DMS79 (cell line): ENCODE data around the gene OTOF.
"Not testable (repeated sequence)": the region's sequence is repeated elsewhere in the genome, so short reads cannot be mapped to it uniquely, and the experiment has no call there.

Source experiments
- DNase-seq: peaks from one replicate; lab custom pipeline; 2025; lab: John Stamatoyannopoulos, UW

OTOF gene

DNA sequence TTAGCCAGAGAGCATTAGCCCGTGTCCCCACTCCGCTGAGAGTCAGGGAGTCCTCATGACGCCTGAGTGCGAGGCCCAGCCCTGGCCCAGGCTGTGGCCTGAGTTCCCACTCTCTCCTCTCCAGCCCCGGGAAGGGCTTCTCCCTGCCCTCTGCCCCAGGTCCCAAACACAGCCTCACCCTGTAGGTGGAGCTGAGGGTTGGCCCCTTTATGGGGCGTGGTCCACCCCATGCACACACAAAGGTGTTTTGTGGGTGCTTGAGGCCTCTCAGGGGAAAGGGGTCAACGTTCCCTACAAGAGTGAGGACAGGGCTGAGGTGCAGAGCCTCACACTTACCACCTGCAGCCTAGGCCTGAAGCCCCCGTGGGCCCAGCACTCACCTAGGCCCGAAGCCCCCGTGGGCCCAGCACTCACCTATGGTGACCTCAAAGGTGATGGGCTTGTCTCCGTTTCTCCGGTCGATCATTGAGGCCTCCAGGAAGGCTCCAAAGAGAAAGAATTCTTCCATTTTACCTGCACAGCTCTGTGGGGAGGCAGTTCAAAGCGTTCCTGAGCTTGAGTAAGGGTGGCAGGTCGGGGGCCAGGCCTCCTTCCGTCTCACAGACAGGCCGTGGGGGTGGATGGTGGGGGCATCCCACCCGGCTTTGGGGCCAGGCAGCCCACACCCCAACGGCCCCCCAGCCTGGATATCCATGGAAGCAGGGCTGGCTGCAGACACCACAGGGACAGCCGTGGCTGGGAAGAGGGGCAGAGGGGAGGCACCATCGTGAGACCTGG is 2.1 kb upstream of the OTOF start:
- no peak for DNase-seq

DNA sequence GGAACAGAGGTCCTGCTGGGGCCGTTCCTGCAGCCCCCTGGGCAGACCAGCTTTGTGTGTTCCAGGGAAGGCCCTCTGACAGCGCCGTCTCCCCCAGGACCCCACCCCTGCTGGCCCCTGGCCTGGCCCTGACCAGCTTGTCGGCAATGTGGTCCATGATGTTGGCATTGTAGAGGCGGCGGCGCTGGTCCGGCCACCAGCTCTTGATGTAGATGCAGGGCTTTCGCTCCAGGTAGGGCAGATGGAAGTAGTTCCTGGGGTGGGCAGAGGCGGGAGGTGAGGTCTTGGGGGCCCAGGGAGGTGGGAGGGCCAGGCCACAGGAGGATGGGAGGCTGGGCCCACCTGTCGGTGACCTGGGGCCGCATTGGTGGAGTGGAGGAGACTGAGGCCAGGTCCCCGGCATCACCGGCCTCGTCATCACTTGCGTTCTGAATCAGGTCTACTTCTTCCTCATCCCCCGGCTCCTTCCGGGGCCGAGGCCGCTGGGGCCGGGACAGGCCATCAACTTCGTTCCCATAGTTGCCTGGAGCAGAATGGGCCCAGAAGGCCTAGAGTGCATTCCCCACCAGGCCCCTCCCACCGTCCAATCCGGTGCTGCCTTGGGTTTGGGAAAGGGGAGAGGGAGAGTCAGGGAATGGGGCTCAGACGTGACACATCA is 1.3 kb upstream of the OTOF start:
- DNase-seq, result no peak

DNA sequence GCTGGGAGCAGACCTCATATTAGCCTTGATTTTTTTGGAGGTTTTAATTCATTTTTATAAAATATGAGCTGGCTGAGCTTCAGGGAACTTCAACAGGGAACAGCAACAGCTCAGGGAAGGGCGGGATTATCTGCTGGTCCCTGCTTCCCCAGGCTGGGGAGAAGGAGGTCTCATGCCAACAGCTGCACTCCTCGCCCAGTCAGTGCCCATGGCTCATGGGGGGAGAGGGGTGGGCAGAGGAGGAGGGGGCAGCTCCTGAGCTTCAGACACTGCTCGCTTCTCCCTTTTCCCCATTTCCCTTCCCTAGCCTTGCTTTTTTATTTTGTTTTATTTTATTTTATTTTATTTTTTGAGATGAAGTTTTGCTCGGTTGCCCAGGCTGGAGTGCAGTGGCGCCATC is 442 bp upstream of the OTOF start:
- no peak for DNase-seq

DNA sequence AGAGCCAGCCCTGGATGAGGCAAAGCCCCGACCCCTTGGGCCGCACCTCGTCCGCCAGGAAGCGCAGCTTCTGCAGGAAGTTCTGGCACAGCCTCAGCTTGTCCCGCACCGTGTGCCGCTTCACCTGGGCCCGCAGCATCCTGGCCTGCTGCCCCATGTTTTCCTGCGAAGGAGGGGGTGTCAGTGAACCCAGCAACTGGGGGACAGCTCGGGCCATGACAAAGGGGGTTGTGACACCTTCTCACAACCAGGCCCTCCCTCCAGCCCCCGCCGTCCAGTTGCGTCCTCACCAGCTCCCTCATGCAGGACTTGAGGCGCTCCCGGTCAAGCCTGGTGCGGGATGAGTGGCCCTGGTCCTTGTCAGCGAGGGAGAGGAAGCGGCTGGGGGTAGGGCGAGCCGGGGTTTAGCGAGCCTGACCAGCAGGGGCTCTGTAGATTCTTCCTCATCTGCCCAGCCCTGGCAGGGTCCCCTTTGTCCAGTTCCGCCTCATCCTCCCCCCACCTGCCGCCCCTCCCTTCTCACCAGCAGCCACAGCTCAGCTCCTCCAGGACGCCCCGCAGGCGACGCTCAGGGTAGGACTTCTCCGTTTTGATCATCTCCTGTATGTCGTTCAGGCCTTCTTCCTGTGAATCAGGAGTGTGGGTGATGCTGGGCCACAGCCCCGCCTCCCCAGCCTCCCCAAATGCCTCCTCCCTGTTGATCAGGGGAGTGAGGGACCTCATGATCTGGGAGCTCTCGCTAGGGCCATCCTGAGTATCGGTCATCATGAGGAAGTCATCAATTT is 606 bp downstream of the OTOF start:
- no peak for DNase-seq

DNA sequence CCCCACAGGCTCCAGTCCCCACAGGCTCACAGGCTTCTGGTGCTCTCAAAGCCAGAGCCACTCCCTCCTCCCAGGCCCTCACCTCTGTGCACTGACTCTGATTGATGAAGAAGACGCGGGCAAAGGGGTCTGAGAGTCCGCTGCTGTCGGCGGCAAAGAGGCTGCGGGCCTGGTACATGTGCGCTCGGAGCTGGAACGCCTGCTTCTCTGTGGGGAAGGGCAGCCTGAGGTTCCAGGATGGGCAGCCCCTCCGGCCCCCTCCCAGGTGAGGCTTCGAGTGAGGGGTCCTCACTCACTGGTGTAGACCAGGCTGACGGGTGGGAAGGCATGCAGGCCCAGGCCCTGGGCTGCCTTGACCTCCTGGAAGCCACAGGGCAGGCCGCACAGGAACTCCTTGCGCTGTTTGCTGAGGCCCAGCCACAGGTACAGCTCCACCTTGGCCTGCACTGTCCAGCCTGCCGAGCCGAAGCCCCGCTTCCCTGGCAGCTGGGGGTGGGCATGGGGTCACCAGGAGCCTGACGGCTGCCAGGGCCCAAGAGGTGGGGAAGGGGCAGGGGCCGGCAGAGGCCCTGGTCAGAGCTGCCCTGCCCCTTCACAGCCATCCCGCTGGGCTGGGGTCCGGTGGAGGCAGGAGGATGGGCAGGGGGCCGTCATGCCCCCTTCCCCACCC is 2.0 kb downstream of the OTOF start:
- DNase-seq, result no peak

DNA sequence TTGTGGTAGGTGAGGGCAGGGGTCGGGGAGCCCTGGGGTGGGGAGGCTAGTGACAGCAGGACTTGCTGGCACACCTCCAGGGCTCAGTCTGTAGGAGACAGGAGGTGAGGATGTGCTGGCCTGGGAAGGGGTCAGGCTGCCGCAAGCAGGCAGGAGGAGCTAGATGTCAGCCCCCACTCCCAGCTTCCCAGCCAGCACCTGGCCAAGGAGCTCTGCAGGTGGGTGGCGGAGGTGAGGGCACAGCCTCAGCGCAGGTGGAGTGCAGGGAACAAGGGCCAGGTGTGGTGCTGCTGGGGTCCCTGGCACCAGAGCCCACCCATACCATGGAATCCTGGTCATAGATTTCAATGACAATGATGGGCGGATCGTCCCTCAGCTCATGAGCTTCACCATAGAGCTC is 2.9 kb downstream of the OTOF start:
- DNase-seq, result no peak

DNA sequence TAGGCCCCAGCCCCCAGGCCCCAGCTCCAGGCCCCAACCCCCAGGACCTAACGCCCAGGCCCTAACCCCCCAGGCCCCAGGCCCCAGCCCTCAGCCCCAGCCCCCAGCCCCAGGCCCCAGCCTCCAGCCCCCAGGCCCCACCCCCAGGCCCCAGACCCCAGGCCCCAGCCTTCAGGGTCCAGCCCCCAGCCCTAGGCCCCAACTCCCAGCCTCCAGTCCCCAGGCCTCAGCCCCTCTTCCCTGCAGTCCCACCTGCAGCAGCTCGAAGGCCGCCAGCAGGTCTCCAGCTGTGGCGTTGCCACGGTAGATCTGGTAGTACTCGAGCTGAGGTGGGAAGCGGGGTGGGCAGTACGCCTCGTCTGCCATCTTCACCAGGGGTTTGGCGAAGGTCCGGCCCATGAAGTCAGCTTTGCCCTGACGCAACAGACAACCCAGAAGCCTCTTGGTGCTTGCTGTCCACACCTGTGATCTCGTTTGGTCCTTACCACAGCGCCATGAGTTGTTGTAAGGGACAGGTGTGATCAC is 3.6 kb downstream of the OTOF start:
- DNase-seq, result no peak

DNA sequence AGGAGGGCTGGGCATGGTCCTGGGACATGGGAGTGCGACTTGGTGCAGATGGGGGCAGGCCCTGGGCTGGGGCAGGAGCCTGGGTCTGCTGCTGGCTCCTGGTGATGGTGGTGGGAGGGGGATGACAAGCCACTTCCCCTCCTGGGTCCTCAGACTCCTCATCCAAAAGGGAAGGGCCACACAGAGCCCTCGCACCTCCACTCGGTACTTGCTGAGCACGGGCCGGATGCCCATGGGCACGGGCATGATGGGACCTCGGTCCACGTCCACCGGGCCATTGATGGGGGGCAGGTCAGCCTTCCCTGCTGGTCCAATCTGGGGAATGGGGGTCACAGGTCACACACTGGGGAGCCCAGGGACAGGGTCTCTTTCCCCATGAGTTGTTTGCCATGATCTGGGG is 4.1 kb downstream of the OTOF start:
- no peak for DNase-seq

DNA sequence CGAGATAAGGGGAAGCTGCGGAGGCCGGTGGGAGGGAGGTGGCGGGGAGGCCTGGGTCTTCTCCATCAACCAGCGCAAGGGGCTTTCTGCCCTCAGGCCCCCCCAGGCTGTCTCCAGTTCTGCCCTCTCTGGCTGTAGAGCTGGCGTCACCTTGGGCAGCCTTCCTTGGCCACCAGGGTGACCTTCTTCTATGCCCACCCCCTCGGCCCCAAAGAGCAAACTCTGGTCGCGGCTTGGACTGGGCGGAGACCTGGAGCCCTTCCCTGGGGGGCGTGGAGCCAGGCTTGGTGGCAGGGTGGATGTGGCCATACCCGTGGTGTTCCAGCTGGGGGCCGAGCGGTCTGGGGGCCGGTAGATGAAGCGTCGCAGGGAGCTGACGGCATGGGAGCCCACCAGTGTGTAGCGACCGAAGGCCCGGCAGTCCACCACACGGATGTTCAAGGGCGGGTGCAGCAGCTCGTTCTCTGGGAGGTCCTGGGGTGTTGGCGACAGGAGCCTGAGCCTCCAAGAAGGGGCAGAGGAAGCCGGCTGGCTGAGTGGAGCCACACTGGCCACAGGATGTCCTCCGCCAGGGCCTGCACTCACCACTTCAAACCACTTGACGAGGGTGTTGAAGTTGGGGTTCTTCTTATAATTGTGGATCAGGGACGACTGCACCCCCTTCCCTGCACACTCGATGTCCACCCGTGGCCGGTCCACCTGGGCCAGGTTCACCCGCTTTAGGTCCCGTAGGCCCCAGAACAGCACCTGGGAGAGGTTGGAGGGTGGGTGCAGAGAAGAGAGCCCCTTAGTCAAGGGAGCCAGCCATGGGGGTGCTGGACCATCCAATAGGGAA is 4.9 kb downstream of the OTOF start:
- DNase-seq, result no peak

DNA sequence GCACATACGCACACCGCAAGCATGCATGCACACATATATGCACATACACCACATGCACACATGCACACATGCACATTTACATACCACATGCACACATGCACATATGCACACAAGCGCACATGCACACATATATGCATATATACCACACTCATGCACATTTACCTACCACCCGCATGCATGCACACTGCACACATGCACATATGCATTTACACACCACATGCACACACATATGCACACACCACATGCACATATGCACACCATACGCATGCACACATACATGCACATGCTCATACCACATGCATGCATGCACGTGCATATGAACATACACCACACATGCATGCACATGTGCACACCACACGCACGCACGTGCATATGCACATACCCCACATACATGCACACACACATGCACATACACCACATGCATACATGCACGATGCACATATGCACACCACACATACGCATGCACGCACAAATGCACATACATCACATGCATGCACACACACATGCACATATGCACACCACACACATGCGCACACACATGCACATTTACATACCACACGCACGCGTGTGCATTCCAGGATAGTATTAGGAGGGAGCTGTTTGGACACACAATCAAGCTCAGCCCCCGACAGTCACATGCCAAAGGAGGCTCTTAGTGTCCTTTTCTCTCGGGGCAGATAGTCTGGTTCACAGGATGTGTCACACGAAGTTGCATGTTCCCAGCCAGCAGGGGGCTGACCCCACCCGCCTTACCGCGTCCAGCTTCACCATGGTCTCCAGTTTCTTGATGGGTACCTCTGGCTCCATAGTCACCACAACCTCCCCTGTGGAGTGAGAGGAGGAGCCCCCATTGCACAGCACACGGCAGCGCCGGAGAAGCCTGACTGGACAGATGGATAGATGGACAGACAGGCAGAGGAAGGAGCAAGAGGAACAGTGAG is 5.9 kb downstream of the OTOF start:
- no peak for DNase-seq

DNA sequence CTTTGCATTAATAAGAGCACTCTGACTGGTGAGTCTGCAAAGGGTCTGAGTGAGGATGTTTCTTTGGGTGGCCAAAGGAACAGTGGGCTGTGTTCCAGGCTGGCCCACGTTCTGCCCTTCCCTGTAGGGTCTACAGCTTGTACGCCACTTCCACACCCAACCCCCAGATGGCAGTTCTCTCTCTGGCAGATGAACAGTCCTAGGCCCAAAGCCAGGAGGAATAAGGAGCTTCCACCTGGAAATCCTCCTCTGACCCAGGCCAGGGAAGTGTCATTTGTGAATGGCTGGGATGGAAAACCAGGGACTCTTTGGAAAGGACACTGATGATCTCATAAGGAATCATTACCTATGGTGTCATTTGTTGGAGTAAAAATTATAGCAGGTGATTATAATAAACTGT is 6.6 kb downstream of the OTOF start:
- DNase-seq, result no peak

DNA sequence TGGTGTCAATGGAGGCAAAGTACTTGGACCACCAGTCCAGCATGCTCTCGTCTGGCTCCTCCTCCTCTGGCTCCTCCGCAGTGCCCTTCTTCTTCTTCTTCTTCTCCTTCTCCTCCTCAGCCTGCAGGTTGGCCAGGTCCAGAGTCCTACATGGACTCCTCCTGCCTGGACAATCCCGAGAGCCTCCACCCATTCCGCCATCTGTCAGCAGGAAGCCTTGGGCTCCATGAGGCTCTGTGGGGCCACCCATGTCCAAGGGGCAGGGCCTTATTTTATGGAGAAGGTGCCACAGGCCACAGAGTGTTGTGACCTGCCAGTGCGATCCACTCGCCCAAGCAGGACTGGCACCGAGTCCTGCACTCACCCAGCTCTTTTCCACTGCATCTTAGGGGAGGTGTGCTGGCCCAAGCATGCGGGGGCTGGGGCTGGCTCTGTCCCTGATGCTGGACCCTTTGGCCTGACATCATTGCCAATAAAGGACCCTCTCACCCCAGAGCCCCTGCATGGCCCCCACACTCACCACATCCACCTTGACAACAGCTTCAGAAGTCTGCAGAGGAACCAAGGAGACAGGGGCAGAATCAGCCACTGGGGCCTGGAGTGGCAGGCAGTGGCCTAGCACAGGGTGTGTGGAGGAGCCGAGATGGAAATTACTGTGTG is 7.2 kb downstream of the OTOF start:
- DNase-seq, result no peak

DNA sequence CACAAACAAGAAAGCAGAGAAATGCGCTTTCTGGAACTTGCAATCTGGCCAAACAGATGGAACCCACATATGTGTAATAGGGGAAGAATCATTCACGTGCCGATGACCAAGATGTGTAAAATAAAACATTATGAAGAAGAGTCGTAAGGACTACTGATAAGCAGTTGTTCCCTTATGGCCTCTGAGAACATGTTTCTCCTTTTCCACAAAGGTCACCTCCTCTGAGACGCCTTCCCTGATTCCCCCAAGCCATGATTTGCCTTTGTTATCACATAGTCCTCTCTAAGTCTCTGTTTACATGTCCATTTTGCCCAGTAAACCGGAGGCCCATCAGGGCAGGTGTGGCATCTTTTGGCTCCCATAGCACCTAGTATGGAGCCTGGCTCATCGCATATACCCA is 8.0 kb downstream of the OTOF start:
- DNase-seq, result no peak

DNA sequence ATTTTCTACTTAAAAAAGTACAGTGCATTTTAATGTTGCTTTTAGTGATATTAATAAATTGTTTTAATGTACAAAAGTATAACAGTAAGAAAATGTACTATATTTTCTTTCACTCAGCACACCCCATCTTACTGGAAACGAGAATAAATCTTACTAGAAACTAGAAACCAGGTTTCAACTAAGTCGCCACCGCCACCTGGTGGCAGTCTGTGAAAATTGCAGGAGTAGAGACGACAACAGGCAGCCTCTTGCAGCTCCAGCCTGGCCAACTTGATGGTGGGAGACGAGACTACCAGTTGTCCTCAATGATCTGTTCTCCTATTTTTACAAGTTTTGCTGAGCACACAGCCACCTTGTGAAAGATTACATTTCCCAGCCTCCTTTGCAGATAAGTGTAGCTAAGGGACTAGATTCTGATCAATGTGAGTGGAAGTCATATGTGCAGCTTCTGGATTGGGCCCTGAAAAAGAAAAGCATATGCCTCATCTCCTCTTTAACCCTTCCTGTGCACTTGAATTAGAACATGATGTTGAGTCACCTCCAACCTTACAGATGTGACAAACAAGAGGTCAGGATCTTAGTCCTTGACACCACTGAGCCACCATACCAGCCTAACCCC is 8.7 kb downstream of the OTOF start:
- DNase-seq, result no peak

DNA sequence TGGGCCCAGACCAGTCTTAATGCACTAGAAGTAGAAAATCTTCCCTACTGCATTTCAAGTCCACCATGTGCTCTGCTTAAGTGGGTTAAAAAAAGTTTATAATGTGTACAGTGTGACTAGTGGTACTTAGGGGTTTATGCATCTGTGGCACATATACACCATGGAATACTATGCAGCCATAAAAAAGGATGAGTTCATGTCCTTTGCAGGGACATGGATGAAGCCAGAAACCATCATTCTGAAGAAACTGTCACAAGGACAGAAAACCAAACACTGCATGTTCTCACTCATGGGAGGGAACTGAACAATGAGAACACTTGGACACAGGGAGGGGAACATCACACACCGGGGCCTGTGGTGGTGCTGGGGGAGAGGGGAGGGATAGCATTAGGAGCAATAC is 9.4 kb downstream of the OTOF start:
- DNase-seq, result not testable (repeated sequence)

DNA sequence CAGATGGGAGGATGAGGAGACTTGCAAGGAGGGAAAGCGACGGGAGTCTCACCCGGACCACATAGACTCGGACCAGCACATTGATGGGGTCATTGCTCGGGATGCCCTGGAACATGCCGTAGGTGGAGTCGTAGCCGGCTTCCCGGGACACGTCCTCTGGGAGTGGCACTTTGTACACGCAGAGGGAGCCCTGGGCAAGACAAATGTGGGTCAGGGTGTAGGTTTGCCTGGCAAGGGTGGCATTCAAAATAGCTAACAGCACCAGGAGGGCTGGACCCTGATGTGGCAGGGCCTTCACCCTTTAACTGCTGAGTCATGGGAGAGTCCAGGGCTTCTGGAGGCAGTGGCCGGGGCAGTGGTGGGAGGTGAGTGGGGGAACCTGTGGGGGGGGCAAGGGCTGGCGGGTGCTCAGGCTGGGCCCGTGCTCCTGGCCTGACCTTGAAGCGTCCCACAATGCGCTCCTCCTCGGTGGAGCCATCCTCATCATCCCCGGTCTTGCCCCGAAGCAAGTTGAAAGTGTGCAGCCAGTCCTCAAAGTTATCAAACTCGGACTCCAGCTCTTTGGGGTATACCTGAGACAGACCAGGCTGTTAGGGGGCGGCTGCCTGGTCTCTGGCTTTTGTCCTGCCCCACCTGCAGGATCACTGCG is 11.1 kb downstream of the OTOF start:
- no peak for DNase-seq

DNA sequence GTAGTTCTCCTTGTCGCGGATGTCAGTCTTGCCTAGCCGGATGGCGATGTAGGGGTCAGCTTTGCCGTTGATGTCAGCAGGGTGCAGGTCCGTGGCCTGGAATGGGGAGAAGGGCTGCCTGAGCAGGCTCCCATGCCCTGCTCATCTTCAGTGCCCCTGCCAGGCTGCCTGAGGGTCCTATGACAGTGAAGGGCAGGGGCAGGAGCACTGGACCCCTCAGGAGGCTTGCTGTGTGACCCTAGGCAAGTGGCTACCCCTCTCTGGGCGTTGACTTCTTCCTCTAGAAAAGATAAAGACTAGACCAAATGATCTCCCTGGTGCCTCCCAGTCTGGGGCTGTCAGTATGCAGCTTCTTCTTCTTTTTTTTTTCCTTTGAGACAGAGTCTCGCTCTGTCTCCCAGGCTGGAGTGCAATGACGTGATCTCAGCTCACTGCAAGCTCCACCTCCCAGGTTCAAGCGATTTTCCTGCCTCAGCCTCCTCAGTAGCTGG is 11.9 kb downstream of the OTOF start:
- DNase-seq, result no peak

DNA sequence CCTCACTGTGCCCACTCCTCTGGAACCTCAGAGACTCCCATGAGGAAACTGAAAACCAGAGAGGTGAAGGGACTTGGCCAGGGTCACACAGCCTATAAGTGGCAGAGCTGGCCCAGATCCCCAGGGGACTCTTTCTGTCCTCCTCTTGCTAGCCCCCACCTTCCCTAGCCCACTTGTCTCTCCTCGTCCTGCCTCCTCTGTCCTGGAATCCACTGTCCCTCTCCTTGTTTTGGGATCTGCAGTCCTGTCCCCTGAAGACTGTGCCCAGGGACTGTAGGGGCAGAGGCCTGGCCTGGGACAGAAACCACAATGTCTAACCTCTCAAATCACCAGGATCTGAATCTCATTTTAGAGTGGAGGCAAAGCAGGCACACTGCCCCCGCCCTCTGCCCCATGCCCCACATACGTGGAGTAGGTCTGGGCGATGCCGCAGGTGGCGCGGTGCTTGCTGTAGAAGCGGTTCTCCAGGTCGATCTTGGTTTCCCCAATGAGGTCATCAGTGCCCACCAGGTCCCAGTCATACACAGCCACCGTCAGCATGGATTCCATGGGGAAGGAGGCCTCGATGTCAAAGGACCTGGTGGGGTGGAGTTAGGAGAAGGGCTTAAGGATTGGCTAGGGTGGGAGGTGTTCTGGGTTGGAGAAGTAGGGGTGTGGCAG is 12.5 kb downstream of the OTOF start:
- no peak for DNase-seq
